Liver (tissue), 3 donors: ENCODE measurements around the gene NIPBL.

Experiments
- FOXA1 ChIP-seq: IDR thresholded peaks from 2 replicates; pipeline ENCODE4 v1.6.1; 2016; ENCODE audit warnings: antibody characterized with exemption
- GABPA ChIP-seq, 2 donors: IDR thresholded peaks in 1 of 2; conservative IDR thresholded peaks in 1 of 2; 2 replicates each; pipeline ENCODE4 v1.6.1; 2016; ENCODE audit warnings: antibody characterized with exemption in 2 of 2, mild to moderate bottlenecking in 1 of 2, moderate library complexity in 1 of 2
- JUND ChIP-seq, 2 donors: IDR thresholded peaks; 2 replicates each; pipeline ENCODE4 v1.6.1; 2016; ENCODE audit warnings: antibody characterized with exemption in 2 of 2
- SP1 ChIP-seq: IDR thresholded peaks from 2 replicates; pipeline ENCODE4 v1.6.1; 2018; ENCODE audit warnings: antibody characterized with exemption, mild to moderate bottlenecking
- TAF1 ChIP-seq: conservative IDR thresholded peaks from 2 replicates; pipeline ENCODE4 v1.6.1; 2016; ENCODE audit warnings: antibody characterized with exemption, mild to moderate bottlenecking
- TF ChIP-seq, protein P1 (sequence below): fragments of 150-350 bp; IDR thresholded peaks from 2 replicates; pipeline ENCODE4 v1.5.1; 2017; ENCODE audit warnings: improper control_type of control experiment, low read depth, low read length; ENCODE audit not compliant: missing input control
- TF ChIP-seq, protein P2 (sequence below): IDR thresholded peaks from 2 replicates; pipeline ENCODE4 v1.6.1; 2016; ENCODE audit warnings: antibody characterized with exemption
- TF ChIP-seq, protein P3 (sequence below): IDR thresholded peaks from 2 replicates; pipeline ENCODE4 v1.6.1; 2016; ENCODE audit warnings: antibody characterized with exemption
- donor health status: healthy.
- donor health status: healthy.

DNA sequence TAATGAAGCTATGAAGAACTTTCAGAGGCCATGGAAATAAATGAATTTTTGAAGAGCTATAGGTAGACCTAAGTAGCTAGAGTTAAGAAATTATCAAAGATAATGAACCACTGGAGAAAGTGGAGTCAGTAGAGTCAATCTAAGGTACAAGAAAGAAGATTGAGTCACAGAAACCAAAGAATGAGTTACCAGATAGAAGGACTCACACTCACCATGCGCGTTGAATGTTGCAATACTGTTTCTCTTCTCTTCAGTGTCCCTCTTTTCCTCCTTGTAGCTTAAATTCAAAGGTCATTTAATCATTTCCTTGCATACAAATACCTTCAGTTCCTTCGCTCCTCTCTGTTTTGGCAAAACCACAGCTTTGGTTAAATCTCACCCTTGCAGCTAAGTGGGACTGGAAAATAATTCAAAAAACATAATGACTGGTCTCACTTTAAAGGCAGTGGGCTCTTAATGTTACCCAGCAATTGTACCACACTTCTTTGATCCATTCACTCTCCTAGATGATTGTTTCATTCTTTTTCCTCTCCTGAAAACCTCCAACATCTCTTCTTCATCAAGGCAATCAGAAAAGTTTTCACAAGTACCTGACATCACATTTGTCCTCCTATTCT lies 58.3 kb downstream of the NIPBL start:
- TF ChIP-seq TAF1 = no peak
- no peak for TF ChIP-seq JUND (IDR thresholded peaks at IDR 0.05)
- TF ChIP-seq, protein P1, sequence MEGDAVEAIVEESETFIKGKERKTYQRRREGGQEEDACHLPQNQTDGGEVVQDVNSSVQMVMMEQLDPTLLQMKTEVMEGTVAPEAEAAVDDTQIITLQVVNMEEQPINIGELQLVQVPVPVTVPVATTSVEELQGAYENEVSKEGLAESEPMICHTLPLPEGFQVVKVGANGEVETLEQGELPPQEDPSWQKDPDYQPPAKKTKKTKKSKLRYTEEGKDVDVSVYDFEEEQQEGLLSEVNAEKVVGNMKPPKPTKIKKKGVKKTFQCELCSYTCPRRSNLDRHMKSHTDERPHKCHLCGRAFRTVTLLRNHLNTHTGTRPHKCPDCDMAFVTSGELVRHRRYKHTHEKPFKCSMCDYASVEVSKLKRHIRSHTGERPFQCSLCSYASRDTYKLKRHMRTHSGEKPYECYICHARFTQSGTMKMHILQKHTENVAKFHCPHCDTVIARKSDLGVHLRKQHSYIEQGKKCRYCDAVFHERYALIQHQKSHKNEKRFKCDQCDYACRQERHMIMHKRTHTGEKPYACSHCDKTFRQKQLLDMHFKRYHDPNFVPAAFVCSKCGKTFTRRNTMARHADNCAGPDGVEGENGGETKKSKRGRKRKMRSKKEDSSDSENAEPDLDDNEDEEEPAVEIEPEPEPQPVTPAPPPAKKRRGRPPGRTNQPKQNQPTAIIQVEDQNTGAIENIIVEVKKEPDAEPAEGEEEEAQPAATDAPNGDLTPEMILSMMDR = no peak
- TF ChIP-seq, protein P2, sequence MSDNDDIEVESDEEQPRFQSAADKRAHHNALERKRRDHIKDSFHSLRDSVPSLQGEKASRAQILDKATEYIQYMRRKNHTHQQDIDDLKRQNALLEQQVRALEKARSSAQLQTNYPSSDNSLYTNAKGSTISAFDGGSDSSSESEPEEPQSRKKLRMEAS = no peak
- no peak for TF ChIP-seq SP1
- TF ChIP-seq FOXA1 = no peak
- no peak for TF ChIP-seq GABPA (IDR thresholded peaks at IDR 0.05 in 1 of 2, conservative IDR thresholded peaks at IDR 0.05 in 1 of 2)
- TF ChIP-seq, protein P3, sequence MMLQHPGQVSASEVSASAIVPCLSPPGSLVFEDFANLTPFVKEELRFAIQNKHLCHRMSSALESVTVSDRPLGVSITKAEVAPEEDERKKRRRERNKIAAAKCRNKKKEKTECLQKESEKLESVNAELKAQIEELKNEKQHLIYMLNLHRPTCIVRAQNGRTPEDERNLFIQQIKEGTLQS = no peak
